HPDE6-E6E7 (cell line): Measurements from ENCODE around the gene USP43.
A peak's percentile ranks its signal among the peaks of the same experiment; 100 is the strongest.
"Not testable (repeated sequence)": the region's sequence is repeated elsewhere in the genome, so short reads cannot be mapped to it uniquely, and the experiment has no call there.

Source experiments
- DNase-seq: peaks from one replicate; pipeline ENCODE4 v3.0.0; 2011; ENCODE audit warnings: missing footprints; ENCODE audit errors: extremely low spot score

USP43 gene

GRCh38 chr17:9644910-9645751 is at the start of gene USP43:
USP43 (plus strand) TSS chr17:9645517; CDS start chr17:9645633, 116 bp downstream.
- DNase-seq = peak; percentile 54

DNA sequence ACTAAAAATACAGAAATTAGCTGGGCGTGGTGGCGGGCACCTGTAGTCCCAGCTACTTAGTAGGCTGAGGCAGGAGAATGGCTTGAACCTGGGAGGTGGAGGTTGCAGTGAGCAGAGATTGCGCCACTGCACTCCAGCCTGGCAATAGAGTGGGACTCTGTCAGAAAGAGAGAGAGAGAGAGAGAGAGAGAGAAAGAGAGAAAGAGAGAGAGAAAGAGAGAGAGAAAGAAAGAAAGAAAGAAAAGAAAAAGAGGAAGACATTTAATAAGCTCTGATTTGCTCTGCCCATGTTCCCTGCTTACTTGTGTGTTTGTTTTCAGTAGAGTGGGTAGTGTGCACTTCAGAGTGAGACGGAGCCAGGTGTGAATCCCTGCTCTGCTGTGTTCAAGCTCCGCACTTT is 47.7 kb upstream of the USP43 start:
- DNase-seq = not testable (repeated sequence)

- no peak for DNase-seq
Measured at GRCh38 chr17:9598661-9599060, 46.7 kb upstream of the USP43 start.

GRCh38 chr17:9604583-9604982 is 40.7 kb upstream of the USP43 start:
- DNase-seq = not testable (repeated sequence)

GRCh38 chr17:9606453-9606852 is 38.9 kb upstream of the USP43 start:
- no peak for DNase-seq

DNA sequence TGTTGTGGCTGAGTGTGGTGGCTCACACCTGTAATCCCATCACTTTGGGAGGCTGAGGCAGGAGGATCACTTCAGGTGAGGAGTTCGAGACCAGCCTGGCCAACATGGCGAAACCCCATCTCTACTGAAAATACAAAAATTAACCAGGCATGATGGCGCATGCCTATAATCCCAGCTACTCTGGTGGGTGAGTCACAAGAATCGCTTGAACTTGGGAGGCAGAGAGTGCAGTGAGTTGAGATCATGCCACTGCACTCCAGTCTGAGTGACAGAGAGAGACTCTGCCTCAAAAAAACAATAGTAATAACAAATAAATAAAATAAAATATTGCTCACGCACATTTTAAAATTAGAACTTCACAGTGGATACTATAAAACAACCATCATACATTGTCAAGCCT is 38.3 kb upstream of the USP43 start:
- not testable (repeated sequence) for DNase-seq

- no peak for DNase-seq
Measured at GRCh38 chr17:9611557-9611956, 33.8 kb upstream of the USP43 start.

- no peak for DNase-seq
Measured at GRCh38 chr17:9612006-9612405, 33.3 kb upstream of the USP43 start.

DNA sequence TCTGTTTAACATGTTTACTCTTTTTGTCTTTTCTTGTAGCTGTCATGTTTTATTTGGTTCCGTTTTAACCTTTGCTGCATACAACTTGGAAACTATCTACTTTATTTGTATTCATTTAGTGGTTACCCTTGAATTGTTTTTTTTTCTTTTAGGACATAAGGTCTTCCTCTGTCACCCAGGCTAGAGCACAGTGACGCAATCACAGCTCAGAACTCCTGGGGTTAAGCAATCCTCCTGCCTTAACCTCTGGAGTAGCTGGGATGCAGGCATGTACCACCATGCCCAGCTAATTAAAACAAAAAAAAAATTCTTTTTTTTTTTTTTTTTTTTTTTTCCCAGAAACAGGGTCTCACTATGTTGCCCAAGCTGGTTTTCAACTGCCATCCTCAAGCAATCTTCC is 29.8 kb upstream of the USP43 start:
- no peak for DNase-seq

DNA sequence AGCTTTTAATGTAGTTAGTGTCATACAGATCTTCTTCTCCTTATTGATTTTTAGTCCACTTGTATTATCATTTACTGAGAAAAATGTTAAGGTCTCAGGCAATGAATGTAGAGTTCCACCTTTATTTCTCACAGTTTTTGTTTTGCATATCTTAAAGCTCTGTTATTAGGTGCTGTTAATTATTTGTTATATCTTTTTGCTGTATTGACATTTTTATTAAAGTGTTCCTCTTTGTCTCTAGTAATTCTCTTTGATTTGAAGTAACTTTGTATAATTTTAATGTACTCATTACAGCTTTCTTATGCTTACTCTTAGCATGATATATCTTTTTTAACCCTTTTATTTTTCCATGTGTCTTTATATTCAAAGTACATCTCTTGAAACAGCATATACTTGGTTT is 22.4 kb upstream of the USP43 start:
- DNase-seq = no peak

- DNase-seq = no peak
Measured at GRCh38 chr17:9628509-9628908, 16.8 kb upstream of the USP43 start.

DNA sequence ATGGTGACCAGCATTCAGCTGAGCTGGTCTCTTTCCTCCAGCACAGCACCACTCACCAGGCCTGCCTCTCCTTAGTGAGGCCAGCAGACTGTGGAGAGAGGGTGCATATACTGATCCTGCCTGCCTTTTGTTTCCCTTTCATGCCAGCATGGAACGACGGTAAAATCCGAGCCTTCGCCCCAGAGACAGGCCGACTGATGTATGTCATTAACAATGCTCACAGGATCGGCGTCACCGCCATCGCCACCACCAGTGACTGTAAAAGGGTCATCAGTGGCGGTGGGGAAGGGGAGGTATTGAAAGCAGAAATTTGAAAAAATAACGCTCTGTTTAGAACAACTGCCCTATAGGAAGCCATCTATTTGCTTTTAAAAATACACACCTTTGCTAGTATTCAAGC is 12.6 kb upstream of the USP43 start:
- no peak for DNase-seq

- no peak for DNase-seq
Measured at GRCh38 chr17:9635340-9635739, 10.0 kb upstream of the USP43 start.

GRCh38 chr17:9636501-9636900 is 8.8 kb upstream of the USP43 start:
- no peak for DNase-seq

GRCh38 chr17:9640388-9640787 is 4.9 kb upstream of the USP43 start:
- not testable (repeated sequence) for DNase-seq

- DNase-seq = no peak
Measured at GRCh38 chr17:9643611-9644010, 1.7 kb upstream of the USP43 start.

GRCh38 chr17:9645851-9646545 is 681 bp downstream of the USP43 start:
- DNase-seq = no peak

DNA sequence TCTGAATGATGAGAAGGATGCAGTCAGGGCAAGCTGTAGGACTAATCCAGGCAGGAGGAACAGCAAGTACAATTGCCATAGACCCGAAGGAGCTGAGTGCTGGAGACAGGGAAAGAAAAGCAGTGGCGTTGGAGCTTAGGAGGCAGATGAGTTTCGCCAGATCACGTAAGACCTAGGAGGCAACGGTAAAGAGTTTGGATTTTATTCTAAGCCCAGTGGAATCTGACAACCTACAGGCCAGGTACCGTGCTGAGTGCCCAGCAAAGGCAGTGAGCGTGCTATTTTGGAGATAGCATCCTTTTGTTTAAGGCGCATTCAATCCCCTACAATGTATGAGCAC is 1.2 kb downstream of the USP43 start:
- DNase-seq = no peak

DNA sequence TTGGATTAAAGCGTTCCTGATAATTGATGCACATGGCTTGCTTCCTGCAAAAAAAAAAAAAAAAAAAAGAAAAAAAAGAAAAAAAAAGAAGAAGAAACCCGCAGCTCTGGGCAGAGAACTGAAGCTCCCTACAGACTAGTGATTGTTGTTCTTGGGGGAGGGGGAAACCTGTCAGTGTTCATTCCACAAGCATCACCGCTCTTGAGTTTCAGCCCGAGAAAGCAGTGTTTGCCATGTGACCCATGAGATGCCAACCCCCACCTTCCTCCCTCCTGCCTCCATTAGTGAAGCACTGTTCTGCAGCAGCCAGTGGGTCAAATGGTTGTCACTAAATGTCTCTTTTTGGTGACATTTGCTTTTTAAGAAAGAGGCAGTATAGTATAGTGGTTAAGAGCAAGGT is 1.7 kb downstream of the USP43 start:
- DNase-seq = no peak

DNA sequence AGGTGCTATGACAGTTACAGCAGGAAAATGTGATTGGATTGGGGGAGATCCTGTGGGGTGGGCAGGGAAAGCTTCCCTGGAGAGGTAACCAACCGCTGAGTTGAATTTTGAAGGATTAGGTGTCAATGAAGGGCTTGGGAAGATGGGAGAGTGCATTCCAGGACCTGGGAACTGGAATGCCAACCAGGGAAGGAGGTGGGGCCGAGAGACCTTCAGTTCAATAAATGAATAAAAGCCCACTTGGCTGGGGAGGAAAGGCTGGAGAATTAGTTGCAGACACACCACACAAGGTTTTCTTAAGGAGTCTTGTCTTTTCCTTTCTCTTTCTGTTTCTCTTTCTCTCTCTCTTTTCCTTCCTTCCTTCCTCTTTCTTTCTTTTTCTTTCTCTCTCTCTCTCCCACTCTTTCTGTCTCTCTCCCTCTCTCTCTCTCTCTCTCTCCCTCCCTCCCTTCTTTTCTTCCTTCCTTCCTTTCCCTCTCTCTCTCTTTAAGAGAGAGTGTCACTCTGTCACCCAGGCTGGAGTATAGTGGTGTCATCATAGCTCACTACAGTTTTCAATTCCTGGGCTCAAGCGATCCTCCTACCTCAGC is 3.3 kb downstream of the USP43 start:
- DNase-seq = no peak

DNA sequence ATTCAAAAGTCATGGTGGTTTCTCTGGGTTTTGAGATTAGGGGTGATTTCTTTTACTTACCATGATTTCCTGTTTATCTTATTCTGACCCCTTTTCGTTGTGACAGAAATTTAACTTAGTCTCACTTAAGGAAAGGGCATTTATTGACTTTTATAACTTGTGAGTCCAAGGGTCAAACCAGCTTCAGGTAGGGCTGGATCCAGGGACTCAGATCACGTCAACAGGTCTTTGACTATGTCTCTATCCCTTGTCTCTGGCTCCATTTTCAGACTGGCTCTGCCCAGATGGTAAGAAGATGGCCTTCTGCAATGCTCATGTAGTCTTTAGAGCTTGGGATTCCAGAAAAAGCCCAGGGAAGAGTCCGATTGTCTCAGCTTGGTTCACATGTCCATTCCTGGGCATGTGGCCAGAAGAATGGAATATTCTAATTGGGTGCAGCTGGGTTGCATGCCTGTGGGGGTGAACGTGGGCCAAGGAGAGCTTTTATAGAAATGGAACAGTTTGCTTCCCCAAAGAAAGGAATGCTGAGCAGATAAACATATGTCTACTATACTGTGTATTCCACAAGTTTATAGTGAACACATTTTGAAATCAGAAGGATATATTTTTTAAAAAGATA is 13.4 kb downstream of the USP43 start:
- no peak for DNase-seq

GRCh38 chr17:9661027-9661426 is 15.7 kb downstream of the USP43 start:
- no peak for DNase-seq
